ENCODE data around the gene ZPR1.
"Not testable (repeated sequence)": the region's sequence is repeated elsewhere in the genome, so short reads cannot be mapped to it uniquely, and the experiment has no call there.

ZPR1 gene

GRCh38 chr11:116823031-116823843, 35.4 kb upstream of the ZPR1 start, which contains the start of gene APOA4:
Gene APOA4, minus strand, starts transcription at chr11:116823304. Its CDS starts 113 bp downstream, at chr11:116823191.
- DNase-seq = no peak

- DNase-seq = no peak
Observed at GRCh38 chr11:116822575-116822974, 34.8 kb upstream of the ZPR1 start.

GRCh38 chr11:116821050-116821918, 33.5 kb upstream of the ZPR1 start:
- DNase-seq = no peak

GRCh38 chr11:116819049-116819448, 31.2 kb upstream of the ZPR1 start:
- no peak for DNase-seq

- DNase-seq = no peak
Observed at GRCh38 chr11:116814502-116814901, 26.7 kb upstream of the ZPR1 start.

- no peak for DNase-seq
Observed at GRCh38 chr11:116813781-116814471, 26.1 kb upstream of the ZPR1 start.

GRCh38 chr11:116813170-116813569, 25.3 kb upstream of the ZPR1 start:
- no peak for DNase-seq

- no peak for DNase-seq
Observed at GRCh38 chr11:116812109-116812508, 24.3 kb upstream of the ZPR1 start.

- DNase-seq = no peak
Observed at GRCh38 chr11:116811194-116811593, 23.4 kb upstream of the ZPR1 start.

GRCh38 chr11:116808262-116809175, 20.7 kb upstream of the ZPR1 start:
- no peak for DNase-seq

- no peak for DNase-seq
Observed at GRCh38 chr11:116807601-116808261, 19.9 kb upstream of the ZPR1 start.

- no peak for DNase-seq
Observed at GRCh38 chr11:116804001-116804400, 16.2 kb upstream of the ZPR1 start.

- not testable (repeated sequence) for DNase-seq
Observed at GRCh38 chr11:116801662-116802061, 13.8 kb upstream of the ZPR1 start.

- no peak for DNase-seq
Observed at GRCh38 chr11:116800610-116801009, 12.8 kb upstream of the ZPR1 start.

- DNase-seq = no peak
Observed at GRCh38 chr11:116798368-116798767, 10.5 kb upstream of the ZPR1 start.

- DNase-seq = no peak
Observed at GRCh38 chr11:116797816-116798215, 10.0 kb upstream of the ZPR1 start.

GRCh38 chr11:116796548-116796947, 8.7 kb upstream of the ZPR1 start:
- no peak for DNase-seq

- DNase-seq = no peak
Observed at GRCh38 chr11:116794851-116795250, 7.0 kb upstream of the ZPR1 start.

- peak; percentile 13 for DNase-seq
Observed at GRCh38 chr11:116793772-116794097, 5.9 kb upstream of the ZPR1 start.

GRCh38 chr11:116792869-116793771, 5.3 kb upstream of the ZPR1 start:
- peak; percentile 80 for DNase-seq
